ENCODE measurements around the gene KRTAP5-4.

GRCh38 chr11:1628506-1629325 lies 6.8 kb upstream of the KRTAP5-4 start:
- TF ChIP-seq CTCF (IDR thresholded peaks at IDR 0.05): peak; percentile 70 to 93 (median 76)
- TF ChIP-seq POLR2A (IDR thresholded peaks at IDR 0.05): no peak

Data from esophagus squamous epithelium (tissue), 4 donors.